Naive thymus-derived CD4-positive, alpha-beta T cell (primary cell): ENCODE data around the gene AKAP6. TPM values are rescaled to one million over a fixed set of nuclear protein-coding genes. Genes with fewer than 3 reads are reported as not detected.

Source experiments
- ATAC-seq: fragments of 150-1000 bp; cut with Tn5 transposase; 2 replicates; pipeline ENCODE4 v1.10.0; 2021; ENCODE audit warnings: mild to moderate bottlenecking, moderate library complexity
- CTCF ChIA-PET: fragments of 350-600 bp; sonication (Branson Sonifier 250); formaldehyde crosslinking; loops from one replicate; lab custom pipeline; 2021; ENCODE audit warnings: antibody characterized with exemption; lab: Charles Lee
- POLR2A ChIA-PET: fragments of 350-600 bp; sonication (Branson Sonifier 250); formaldehyde crosslinking; loops from one replicate; lab custom pipeline; 2021; ENCODE audit warnings: antibody characterized with exemption, inconsistent platforms; lab: Charles Lee
- DNase-seq, 9 donors: peaks; one replicate each; pipeline versions ENCODE4 v3.0.0 to v3.0.0-alpha.2; 2020 to 2022; ENCODE audit warnings: mixed read lengths in 1 of 9
- H3K27ac ChIP-seq: one replicate; pipeline ENCODE4 v1.7.0; 2013; ENCODE audit warnings: mild to moderate bottlenecking, low read depth, low read length, moderate library complexity
- H3K27me3 ChIP-seq, 2 donors: one replicate each; pipeline ENCODE4 v1.7.0; 2013; ENCODE audit warnings: low read length in 2 of 2, mild to moderate bottlenecking in 2 of 2, moderate library complexity in 2 of 2; ENCODE audit not compliant: control insufficient read depth in 2 of 2, insufficient read depth in 2 of 2
- H3K36me3 ChIP-seq, 3 experiments: 1 replicate in 2 of 3; 2 replicates in 1 of 3; pipeline ENCODE4 v1.7.0; 2013; ENCODE audit warnings: low read length in 3 of 3, mild to moderate bottlenecking in 3 of 3, moderate library complexity in 1 of 3; ENCODE audit not compliant: insufficient read depth in 3 of 3, control insufficient read depth in 2 of 3
- H3K4me1 ChIP-seq, 2 donors: one replicate each; pipeline ENCODE4 v1.7.0; 2013; ENCODE audit warnings: low read length in 2 of 2, mild to moderate bottlenecking in 2 of 2, moderate library complexity in 1 of 2; ENCODE audit not compliant: control insufficient read depth in 2 of 2, insufficient read depth in 2 of 2
- H3K4me3 ChIP-seq: 2 replicates; pipeline ENCODE4 v1.7.0; 2013; ENCODE audit warnings: mild to moderate bottlenecking, low read length
- H3K9me3 ChIP-seq, 3 experiments: 1 replicate in 2 of 3; 2 replicates in 1 of 3; pipeline ENCODE4 v1.7.0; 2013; ENCODE audit warnings: low read length in 3 of 3; ENCODE audit not compliant: control insufficient read depth in 2 of 3
- H3K27ac Mint-ChIP-seq, 9 donors: one replicate each; pipeline ENCODE4 v1.8.0; 2020 to 2022; ENCODE audit warnings: mixed read lengths in 9 of 9, mild to moderate bottlenecking in 8 of 9, moderate library complexity in 5 of 9, inconsistent platforms in 2 of 9
- H3K27me3 Mint-ChIP-seq, 5 donors: one replicate each; pipeline ENCODE4 v1.8.0; 2021 to 2022; ENCODE audit warnings: mixed read lengths in 5 of 5, mild to moderate bottlenecking in 1 of 5
- H3K36me3 Mint-ChIP-seq, 5 donors: one replicate each; pipeline ENCODE4 v1.8.0; 2020 to 2022; ENCODE audit warnings: mixed read lengths in 5 of 5, mild to moderate bottlenecking in 3 of 5, inconsistent platforms in 1 of 5
- H3K4me1 Mint-ChIP-seq, 7 donors: one replicate each; pipeline ENCODE4 v1.8.0; 2020 to 2022; ENCODE audit warnings: mixed read lengths in 7 of 7, mild to moderate bottlenecking in 3 of 7, inconsistent platforms in 1 of 7
- H3K4me3 Mint-ChIP-seq, 10 donors: one replicate each; pipeline ENCODE4 v1.8.0; 2020 to 2022; ENCODE audit warnings: mild to moderate bottlenecking in 10 of 10, mixed read lengths in 10 of 10, moderate library complexity in 6 of 10, inconsistent platforms in 2 of 10
- H3K9me3 Mint-ChIP-seq, 11 donors: one replicate each; pipeline ENCODE4 v1.8.0; 2020 to 2022; ENCODE audit warnings: mixed read lengths in 11 of 11, mild to moderate bottlenecking in 4 of 11, inconsistent platforms in 1 of 11, moderate library complexity in 1 of 11
- intact Hi-C, 2 donors: fragments of 100-400 bp; cut with micrococcal nuclease; formaldehyde crosslinking; loops; one replicate each; pipeline ENCODE4 v1.15.1; 2023
- polyA plus RNA-seq, 2 donors: library from polyadenylated mRNA; unstranded; fragments of 300-500 nt; fragmentation: Illumina TruSeq; gene quantifications; one replicate each; pipeline ENCODE4 v1.2.3, GENCODE V29; 2021
- total RNA-seq, 6 experiments: library from RNA in 5 of 6; stranded (reverse) in 5 of 6; gene quantifications; 1 replicate in 5 of 6; 2 replicates in 1 of 6; pipeline ENCODE4 v1.2.3 and lab custom pipeline; 2021 to 2026

The AKAP6 gene
- total and polyA plus RNA-seq, 7 experiments from 2014 or later = 0.29 to 7.9 (median 4.1) TPM

DNA sequence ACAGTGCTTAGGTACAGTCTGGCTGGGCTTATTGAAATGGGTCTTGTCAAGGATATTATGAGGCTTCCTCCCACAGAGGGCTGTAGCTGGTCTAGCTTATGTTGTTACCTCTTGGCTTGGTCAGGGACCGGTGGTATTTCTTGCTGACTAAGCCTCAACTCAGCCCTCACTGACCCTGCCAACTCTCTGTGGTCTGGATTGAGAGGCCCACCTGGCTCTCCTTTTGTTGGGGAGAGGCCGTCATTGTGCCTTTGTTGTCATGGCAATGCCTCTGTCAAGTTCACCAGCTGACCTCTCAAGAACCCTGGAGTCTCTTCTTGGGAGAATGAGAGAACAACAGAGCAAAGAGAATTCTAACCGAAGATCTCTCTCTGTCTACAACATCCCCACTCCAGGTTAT, 364.0 kb downstream of the AKAP6 start:
- ChIA-PET POLR2A (no interaction called here), CTCF (no interaction called here)
- Mint-ChIP-seq H3K36me3 (peaks cover 0 to 6% (median 4%) of the 10 kb centered on the region in 5 donors), H3K27me3 (no peaks in the 10 kb centered on the region), H3K4me3 (no peak overlapping the region), H3K4me1 (no peaks in the 10 kb centered on the region), H3K9me3 (no peaks in the 10 kb centered on the region), H3K27ac (no peak overlapping the region)
- H3K9me3 ChIP-seq = no peaks in the 10 kb centered on the region
- H3K4me1 ChIP-seq = no peaks in the 10 kb centered on the region
- H3K36me3 ChIP-seq = no peaks in the 10 kb centered on the region
- H3K27me3 ChIP-seq = no peaks in the 10 kb centered on the region
- DNase-seq = no peak
- no peak overlapping the region for H3K27ac ChIP-seq
- no peak for ATAC-seq
- no peak overlapping the region for H3K4me3 ChIP-seq
- intact Hi-C loops = no loop called here

DNA sequence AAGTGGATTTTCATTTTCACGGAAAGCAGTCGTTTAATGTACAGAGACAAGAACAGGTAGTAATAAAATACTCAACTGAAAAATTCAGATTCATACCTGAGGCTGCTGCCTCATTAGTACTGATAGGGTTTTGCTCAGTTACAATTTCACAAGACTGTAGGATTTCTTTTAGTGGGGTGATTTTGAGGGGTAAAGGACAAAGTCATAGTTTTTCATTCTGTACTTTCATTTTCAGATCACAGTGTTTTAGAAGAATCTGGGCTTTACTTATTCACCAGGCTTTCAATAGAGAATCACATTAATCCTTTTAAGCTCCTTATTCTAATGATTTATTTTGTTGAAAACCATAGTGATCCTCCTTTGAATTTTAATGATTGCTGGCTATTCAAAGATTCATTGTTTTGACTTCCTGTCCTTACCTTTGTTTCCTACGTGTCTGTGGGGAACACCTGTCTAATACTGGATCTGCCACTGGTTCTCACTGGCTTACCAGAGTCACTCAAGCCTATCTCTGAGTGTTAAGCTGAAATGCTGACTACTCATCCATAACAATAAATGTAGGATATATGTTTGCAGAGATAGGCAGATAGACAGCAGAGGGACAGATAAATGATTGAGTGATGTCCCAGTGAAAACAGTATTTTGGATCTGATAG, 365.8 kb downstream of the AKAP6 start:
- no peak overlapping the region for H3K27ac ChIP-seq
- no peaks in the 10 kb centered on the region for H3K9me3 Mint-ChIP-seq
- H3K4me1 Mint-ChIP-seq = no peaks in the 10 kb centered on the region
- H3K27me3 ChIP-seq = no peaks in the 10 kb centered on the region
- intact Hi-C loops = no loop called here
- peaks cover 0 to 15% (median 4%) of the 10 kb centered on the region in 5 donors for H3K36me3 Mint-ChIP-seq
- no peak overlapping the region for H3K4me3 Mint-ChIP-seq
- CTCF ChIA-PET = no interaction called here
- POLR2A ChIA-PET = no interaction called here
- no peak for DNase-seq
- H3K36me3 ChIP-seq = no peaks in the 10 kb centered on the region
- no peaks in the 10 kb centered on the region for H3K9me3 ChIP-seq
- H3K27ac Mint-ChIP-seq = no peak overlapping the region
- H3K4me1 ChIP-seq = no peaks in the 10 kb centered on the region
- no peak overlapping the region for H3K4me3 ChIP-seq
- no peak for ATAC-seq
- no peaks in the 10 kb centered on the region for H3K27me3 Mint-ChIP-seq

DNA sequence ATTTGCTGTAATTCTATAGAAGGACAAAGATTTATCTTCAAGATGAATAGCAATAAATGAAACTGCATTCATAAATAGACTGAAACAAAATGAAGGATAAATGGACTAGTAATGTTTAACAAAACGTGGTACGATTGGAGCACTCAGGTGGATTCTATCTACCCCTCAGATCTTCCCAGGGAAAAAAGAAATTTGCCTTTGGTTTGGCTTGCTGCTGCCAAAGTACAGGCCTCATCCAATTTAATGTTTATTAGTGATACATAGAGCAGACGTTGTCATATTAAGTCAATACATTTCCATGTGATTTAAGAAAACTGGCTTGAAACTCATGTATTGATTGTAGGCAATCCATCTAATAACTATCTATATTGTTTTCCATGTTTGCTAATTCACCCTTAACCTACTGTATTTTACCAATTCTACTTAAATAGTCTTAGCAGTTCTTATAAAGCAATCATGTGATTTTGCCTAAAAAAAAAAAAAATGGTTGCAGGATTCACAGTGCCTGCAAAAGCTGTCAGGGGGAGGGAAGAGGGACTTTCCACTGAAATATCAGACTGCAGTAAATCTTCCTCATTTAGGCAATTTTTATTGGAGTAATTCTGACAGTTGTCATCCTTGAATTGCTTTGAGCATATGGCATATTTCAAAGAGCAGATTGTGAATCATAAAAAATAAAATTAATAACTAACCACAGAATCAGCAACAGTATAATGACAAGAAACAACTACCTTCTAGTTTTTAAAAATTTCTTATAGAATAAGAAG, 367.4 kb downstream of the AKAP6 start:
- Mint-ChIP-seq H3K36me3 (peaks cover 0 to 15% (median 4%) of the 10 kb centered on the region in 5 donors), H3K4me1 (no peaks in the 10 kb centered on the region), H3K9me3 (no peaks in the 10 kb centered on the region), H3K27me3 (no peaks in the 10 kb centered on the region), H3K4me3 (no peak overlapping the region), H3K27ac (no peak overlapping the region)
- no peaks in the 10 kb centered on the region for H3K36me3 ChIP-seq
- no peak overlapping the region for H3K4me3 ChIP-seq
- DNase-seq = no peak
- no peaks in the 10 kb centered on the region for H3K9me3 ChIP-seq
- no peaks in the 10 kb centered on the region for H3K27me3 ChIP-seq
- H3K4me1 ChIP-seq = no peaks in the 10 kb centered on the region
- intact Hi-C loops = no loop called here
- no peak overlapping the region for H3K27ac ChIP-seq
- no peak for ATAC-seq
- ChIA-PET CTCF (no interaction called here), POLR2A (no interaction called here)

- H3K27ac Mint-ChIP-seq = no peak overlapping the region
- POLR2A ChIA-PET = no interaction called here
- peaks cover 0 to 15% (median 4%) of the 10 kb centered on the region in 5 donors for H3K36me3 Mint-ChIP-seq
- H3K9me3 Mint-ChIP-seq = no peaks in the 10 kb centered on the region
- Histone ChIP-seq H3K36me3 (no peaks in the 10 kb centered on the region), H3K9me3 (no peaks in the 10 kb centered on the region), H3K27me3 (no peaks in the 10 kb centered on the region), H3K4me1 (no peaks in the 10 kb centered on the region), H3K4me3 (no peak overlapping the region), H3K27ac (no peak overlapping the region)
- intact Hi-C loops = no loop called here
- CTCF ChIA-PET = no interaction called here
- no peaks in the 10 kb centered on the region for H3K27me3 Mint-ChIP-seq
- no peak for DNase-seq
- no peak for ATAC-seq
- no peak overlapping the region for H3K4me3 Mint-ChIP-seq
- H3K4me1 Mint-ChIP-seq = no peaks in the 10 kb centered on the region
Measured at GRCh38 chr14:32697114-32697513, 368.0 kb downstream of the AKAP6 start.

DNA sequence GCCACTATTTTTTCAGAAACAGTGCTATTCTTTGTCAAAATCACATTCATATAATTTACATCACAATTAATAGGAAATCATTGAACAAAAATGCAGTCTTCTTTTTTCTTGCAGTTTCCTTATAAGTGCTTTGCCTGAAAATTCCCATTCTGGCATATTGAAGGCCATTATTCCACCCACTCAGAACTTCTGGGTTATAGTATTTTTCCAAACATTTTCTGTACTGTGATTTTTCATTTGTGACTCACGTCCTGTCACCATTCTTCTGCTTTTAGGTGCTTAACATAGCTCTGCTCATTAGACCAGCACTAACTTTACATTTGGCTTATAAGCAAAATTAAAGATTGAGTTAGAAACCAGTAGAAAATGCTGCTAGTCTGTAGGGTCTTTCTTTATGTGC, 368.6 kb downstream of the AKAP6 start:
- Mint-ChIP-seq H3K27ac (no peak overlapping the region), H3K4me3 (no peak overlapping the region), H3K36me3 (peaks cover 0 to 15% (median 4%) of the 10 kb centered on the region in 5 donors), H3K4me1 (no peaks in the 10 kb centered on the region), H3K27me3 (no peaks in the 10 kb centered on the region), H3K9me3 (no peaks in the 10 kb centered on the region)
- Histone ChIP-seq H3K27ac (no peak overlapping the region), H3K9me3 (no peaks in the 10 kb centered on the region), H3K27me3 (no peaks in the 10 kb centered on the region), H3K4me3 (no peak overlapping the region), H3K4me1 (no peaks in the 10 kb centered on the region), H3K36me3 (no peaks in the 10 kb centered on the region)
- ATAC-seq (no peak), DNase-seq (no peak)
- ChIA-PET CTCF (no interaction called here), POLR2A (no interaction called here)
- intact Hi-C loops = no loop called here

GRCh38 chr14:32698831-32699230, 369.7 kb downstream of the AKAP6 start:
- Histone ChIP-seq H3K4me1 (no peaks in the 10 kb centered on the region), H3K27ac (no peak overlapping the region), H3K4me3 (no peak overlapping the region), H3K36me3 (no peaks in the 10 kb centered on the region), H3K9me3 (no peaks in the 10 kb centered on the region), H3K27me3 (no peaks in the 10 kb centered on the region)
- Mint-ChIP-seq H3K36me3 (peaks cover 0 to 15% (median 4%) of the 10 kb centered on the region in 5 donors), H3K4me1 (no peaks in the 10 kb centered on the region), H3K27ac (no peak overlapping the region), H3K9me3 (no peaks in the 10 kb centered on the region), H3K4me3 (no peak overlapping the region), H3K27me3 (no peaks in the 10 kb centered on the region)
- intact Hi-C loops = no loop called here
- DNase-seq = no peak
- ChIA-PET POLR2A (no interaction called here), CTCF (no interaction called here)
- no peak for ATAC-seq

DNA sequence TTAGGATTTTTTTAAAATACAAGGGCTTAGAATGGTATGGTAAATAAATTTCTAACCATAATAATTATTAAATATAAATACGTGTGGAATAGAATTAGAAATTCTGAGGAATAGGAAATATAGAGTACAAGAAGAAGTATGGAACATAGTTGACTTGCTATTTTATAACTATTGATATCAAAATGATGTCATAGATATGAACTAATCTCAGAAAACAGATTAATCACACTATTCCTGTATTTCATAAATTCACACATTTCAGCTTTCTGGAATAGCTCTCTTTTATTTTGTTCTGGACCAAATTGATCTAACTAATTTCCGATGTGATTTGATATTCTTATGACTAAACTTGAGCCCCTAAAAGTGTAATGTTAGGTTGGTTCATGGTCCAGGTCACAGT, 372.4 kb downstream of the AKAP6 start:
- H3K9me3 Mint-ChIP-seq = no peaks in the 10 kb centered on the region

More for the DNA sequence above, 372.4 kb downstream of the AKAP6 start:
- ATAC-seq = no peak
- Histone ChIP-seq H3K27me3 (no peaks in the 10 kb centered on the region), H3K9me3 (no peaks in the 10 kb centered on the region), H3K36me3 (no peaks in the 10 kb centered on the region), H3K4me3 (no peak overlapping the region), H3K4me1 (no peaks in the 10 kb centered on the region), H3K27ac (no peak overlapping the region)
- Mint-ChIP-seq H3K36me3 (peaks cover 0 to 10% (median 4%) of the 10 kb centered on the region in 5 donors), H3K4me3 (no peak overlapping the region), H3K27ac (no peak overlapping the region), H3K27me3 (no peaks in the 10 kb centered on the region), H3K4me1 (no peaks in the 10 kb centered on the region)
- ChIA-PET CTCF (no interaction called here), POLR2A (no interaction called here)
- no peak for DNase-seq
- intact Hi-C loops = no loop called here
